ENCODE data around the gene TRAPPC12. TPM values are rescaled to one million over a fixed set of nuclear protein-coding genes. Genes with fewer than 3 reads are reported as not detected.

TRAPPC12 gene
- total RNA-seq, 1 experiment from 2014 or later, result 72.8 TPM

- TF ChIP-seq, protein P1, sequence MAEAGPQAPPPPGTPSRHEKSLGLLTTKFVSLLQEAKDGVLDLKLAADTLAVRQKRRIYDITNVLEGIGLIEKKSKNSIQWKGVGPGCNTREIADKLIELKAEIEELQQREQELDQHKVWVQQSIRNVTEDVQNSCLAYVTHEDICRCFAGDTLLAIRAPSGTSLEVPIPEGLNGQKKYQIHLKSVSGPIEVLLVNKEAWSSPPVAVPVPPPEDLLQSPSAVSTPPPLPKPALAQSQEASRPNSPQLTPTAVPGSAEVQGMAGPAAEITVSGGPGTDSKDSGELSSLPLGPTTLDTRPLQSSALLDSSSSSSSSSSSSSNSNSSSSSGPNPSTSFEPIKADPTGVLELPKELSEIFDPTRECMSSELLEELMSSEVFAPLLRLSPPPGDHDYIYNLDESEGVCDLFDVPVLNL (CRISPR knock-in tag; IDR thresholded peaks at IDR 0.05; ENCODE audit: borderline replicate concordance, low read depth), result no peak
- TF ChIP-seq RORB (CRISPR knock-in tag; IDR thresholded peaks at IDR 0.05) (no peak), JAZF1 (CRISPR knock-in tag; IDR thresholded peaks at IDR 0.05) (no peak), E2F1 (CRISPR knock-in tag; IDR thresholded peaks at IDR 0.05) (no peak), NR1H2 (CRISPR knock-in tag; IDR thresholded peaks at IDR 0.05) (no peak), MAX (CRISPR knock-in tag; IDR thresholded peaks at IDR 0.05) (no peak), CREM (CRISPR knock-in tag; IDR thresholded peaks at IDR 0.05) (no peak)
- TF ChIP-seq, protein P2, sequence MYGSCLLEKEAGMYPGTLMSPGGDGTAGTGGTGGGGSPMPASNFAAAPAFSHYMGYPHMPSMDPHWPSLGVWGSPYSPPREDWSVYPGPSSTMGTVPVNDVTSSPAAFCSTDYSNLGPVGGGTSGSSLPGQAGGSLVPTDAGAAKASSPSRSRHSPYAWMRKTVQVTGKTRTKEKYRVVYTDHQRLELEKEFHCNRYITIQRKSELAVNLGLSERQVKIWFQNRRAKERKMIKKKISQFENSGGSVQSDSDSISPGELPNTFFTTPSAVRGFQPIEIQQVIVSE (CRISPR knock-in tag; IDR thresholded peaks at IDR 0.05; ENCODE audit: borderline replicate concordance), result no peak
These were observed 41.4 kb downstream of the TRAPPC12 start (continued) for GRCh38 chr2:3420769-3421397.

- no peak for ATAC-seq
- ChIA-PET POLR2A (no interaction called here), CTCF (no interaction called here)
- Mint-ChIP-seq H3K27ac (no peak overlapping the region), H3K9me3 (no peaks in the 10 kb centered on the region), H3K36me3 (peaks cover 20% of the 10 kb centered on the region), H3K27me3 (ENCODE audit: low read depth) (no peaks in the 10 kb centered on the region), H3K4me1 (no peaks in the 10 kb centered on the region), H3K4me3 (no peak overlapping the region)
- TF ChIP-seq RORB (CRISPR knock-in tag; IDR thresholded peaks at IDR 0.05) (no peak), FOXP4 (CRISPR knock-in tag; IDR thresholded peaks at IDR 0.05) (no peak), ATF1 (CRISPR knock-in tag; IDR thresholded peaks at IDR 0.05) (no peak), MXD4 (CRISPR knock-in tag; IDR thresholded peaks at IDR 0.05; ENCODE audit: borderline replicate concordance) (no peak), NR3C1 (CRISPR knock-in tag; conservative IDR thresholded peaks at IDR 0.05; ENCODE audit: low read depth) (no peak), ZNF416 (CRISPR knock-in tag; IDR thresholded peaks at IDR 0.05) (no peak)
- TF ChIP-seq, protein P3, sequence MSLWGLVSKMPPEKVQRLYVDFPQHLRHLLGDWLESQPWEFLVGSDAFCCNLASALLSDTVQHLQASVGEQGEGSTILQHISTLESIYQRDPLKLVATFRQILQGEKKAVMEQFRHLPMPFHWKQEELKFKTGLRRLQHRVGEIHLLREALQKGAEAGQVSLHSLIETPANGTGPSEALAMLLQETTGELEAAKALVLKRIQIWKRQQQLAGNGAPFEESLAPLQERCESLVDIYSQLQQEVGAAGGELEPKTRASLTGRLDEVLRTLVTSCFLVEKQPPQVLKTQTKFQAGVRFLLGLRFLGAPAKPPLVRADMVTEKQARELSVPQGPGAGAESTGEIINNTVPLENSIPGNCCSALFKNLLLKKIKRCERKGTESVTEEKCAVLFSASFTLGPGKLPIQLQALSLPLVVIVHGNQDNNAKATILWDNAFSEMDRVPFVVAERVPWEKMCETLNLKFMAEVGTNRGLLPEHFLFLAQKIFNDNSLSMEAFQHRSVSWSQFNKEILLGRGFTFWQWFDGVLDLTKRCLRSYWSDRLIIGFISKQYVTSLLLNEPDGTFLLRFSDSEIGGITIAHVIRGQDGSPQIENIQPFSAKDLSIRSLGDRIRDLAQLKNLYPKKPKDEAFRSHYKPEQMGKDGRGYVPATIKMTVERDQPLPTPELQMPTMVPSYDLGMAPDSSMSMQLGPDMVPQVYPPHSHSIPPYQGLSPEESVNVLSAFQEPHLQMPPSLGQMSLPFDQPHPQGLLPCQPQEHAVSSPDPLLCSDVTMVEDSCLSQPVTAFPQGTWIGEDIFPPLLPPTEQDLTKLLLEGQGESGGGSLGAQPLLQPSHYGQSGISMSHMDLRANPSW (CRISPR knock-in tag; conservative IDR thresholded peaks at IDR 0.05; ENCODE audit: low read depth), result no peak
- TF ChIP-seq, protein P1 (CRISPR knock-in tag; IDR thresholded peaks at IDR 0.05; ENCODE audit: borderline replicate concordance, low read depth), result no peak
- DNase-seq (ENCODE audit: low spot score), result no peak
These were observed 42.1 kb downstream of the TRAPPC12 start for GRCh38 chr2:3421580-3421979.
